Body of pancreas (tissue), 4 donors: Measurements from ENCODE around the gene DAO.

Source experiments
- POLR2A ChIP-seq, 3 donors: fragments of 450-650 bp; IDR thresholded peaks; one replicate each; pipeline ENCODE4 v1.6.1; 2016; ENCODE audit warnings: antibody characterized with exemption in 3 of 3, mild to moderate bottlenecking in 2 of 3
- TF ChIP-seq, protein P1 (sequence below), 7 experiments: fragments of 450-650 bp in 4 of 7; fragments of 200-600 bp in 3 of 7; sonication (generic) in 3 of 7; IDR thresholded peaks; one replicate each; pipeline ENCODE4 v1.5.1; 2016 to 2019; ENCODE audit warnings: antibody characterized with exemption in 7 of 7

GRCh38 chr12:108833757-108834472, 46.0 kb upstream of the DAO start:
- TF ChIP-seq, protein P1, sequence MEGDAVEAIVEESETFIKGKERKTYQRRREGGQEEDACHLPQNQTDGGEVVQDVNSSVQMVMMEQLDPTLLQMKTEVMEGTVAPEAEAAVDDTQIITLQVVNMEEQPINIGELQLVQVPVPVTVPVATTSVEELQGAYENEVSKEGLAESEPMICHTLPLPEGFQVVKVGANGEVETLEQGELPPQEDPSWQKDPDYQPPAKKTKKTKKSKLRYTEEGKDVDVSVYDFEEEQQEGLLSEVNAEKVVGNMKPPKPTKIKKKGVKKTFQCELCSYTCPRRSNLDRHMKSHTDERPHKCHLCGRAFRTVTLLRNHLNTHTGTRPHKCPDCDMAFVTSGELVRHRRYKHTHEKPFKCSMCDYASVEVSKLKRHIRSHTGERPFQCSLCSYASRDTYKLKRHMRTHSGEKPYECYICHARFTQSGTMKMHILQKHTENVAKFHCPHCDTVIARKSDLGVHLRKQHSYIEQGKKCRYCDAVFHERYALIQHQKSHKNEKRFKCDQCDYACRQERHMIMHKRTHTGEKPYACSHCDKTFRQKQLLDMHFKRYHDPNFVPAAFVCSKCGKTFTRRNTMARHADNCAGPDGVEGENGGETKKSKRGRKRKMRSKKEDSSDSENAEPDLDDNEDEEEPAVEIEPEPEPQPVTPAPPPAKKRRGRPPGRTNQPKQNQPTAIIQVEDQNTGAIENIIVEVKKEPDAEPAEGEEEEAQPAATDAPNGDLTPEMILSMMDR (IDR thresholded peaks at IDR 0.05): no peak
- no peak for TF ChIP-seq POLR2A (IDR thresholded peaks at IDR 0.05)
